Keratinocyte (primary cell): ENCODE data around the gene NBPF26. TPM values are rescaled to one million over a fixed set of nuclear protein-coding genes. Genes with fewer than 3 reads are reported as not detected.
A peak's percentile ranks its signal among the peaks of the same experiment; 100 is the strongest.
"Not testable (repeated sequence)": the region's sequence is repeated elsewhere in the genome, so short reads cannot be mapped to it uniquely, and the experiment has no call there.

ENCODE experiments used
- DNase-seq: peaks from one replicate; pipeline ENCODE4 v3.0.0-alpha.2; 2011; ENCODE audit warnings: low read depth, missing footprints, low spot score
- FAIRE-seq: peaks from 2 replicates; lab custom pipeline; 2011; peaks lifted over from hg19 to GRCh38; lab: Jason Lieb, UNC
- H2AFZ ChIP-seq: 2 replicates; pipeline ENCODE4 v1.6.0; 2012; ENCODE audit warnings: low read length, control low read depth, inconsistent platforms; ENCODE audit not compliant: control insufficient read depth
- H3K27ac ChIP-seq: 2 replicates; pipeline ENCODE4 v1.5.1; 2011; ENCODE audit warnings: low read length; ENCODE audit not compliant: control insufficient read depth, insufficient read depth
- H3K27me3 ChIP-seq: 3 replicates; pipeline ENCODE4 v1.6.0; 2011; ENCODE audit warnings: low read length; ENCODE audit not compliant: control insufficient read depth, insufficient read depth; ENCODE audit errors: extremely low read depth
- H3K36me3 ChIP-seq, 2 experiments: 2 replicates in 1 of 2; 3 replicates in 1 of 2; pipeline ENCODE4 v1.5.1; 2011; ENCODE audit warnings: low read length in 2 of 2, mild to moderate bottlenecking in 1 of 2; ENCODE audit not compliant: control insufficient read depth in 2 of 2, insufficient read depth in 2 of 2; ENCODE audit errors: extremely low read depth in 1 of 2
- H3K4me1 ChIP-seq: 3 replicates; pipeline ENCODE4 v1.5.1; 2011; ENCODE audit warnings: low read length; ENCODE audit not compliant: control insufficient read depth, insufficient read depth; ENCODE audit errors: extremely low read depth
- H3K4me2 ChIP-seq: 3 replicates; pipeline ENCODE4 v1.6.0; 2011; ENCODE audit warnings: low read depth, low read length; ENCODE audit not compliant: control insufficient read depth, insufficient read depth; ENCODE audit errors: extremely low read depth
- H3K4me3 ChIP-seq, 3 experiments: fragments of 200-600 bp in 1 of 3; sonication (generic) in 1 of 3; 2 replicates in 2 of 3; 3 replicates in 1 of 3; pipeline ENCODE4 v1.5.1; 2011 to 2016; ENCODE audit warnings: low read length in 3 of 3, mild to moderate bottlenecking in 3 of 3, control low read depth in 2 of 3, inconsistent platforms in 1 of 3, low read depth in 1 of 3, mixed read lengths in 1 of 3, mixed run types in 1 of 3, moderate library complexity in 1 of 3; ENCODE audit not compliant: control insufficient read depth in 2 of 3, insufficient read depth in 2 of 3; ENCODE audit errors: extremely low read depth in 1 of 3
- H3K79me2 ChIP-seq: 2 replicates; pipeline ENCODE4 v1.6.0; 2012; ENCODE audit warnings: low read length; ENCODE audit not compliant: control insufficient read depth, insufficient read depth
- H3K9ac ChIP-seq: 3 replicates; pipeline ENCODE4 v1.6.0; 2011; ENCODE audit warnings: low read length; ENCODE audit not compliant: control insufficient read depth, insufficient read depth; ENCODE audit errors: extremely low read depth
- H3K9me1 ChIP-seq: 3 replicates; pipeline ENCODE4 v1.6.0; 2011; ENCODE audit warnings: low read length; ENCODE audit not compliant: control insufficient read depth, insufficient read depth; ENCODE audit errors: extremely low read depth
- H3K9me3 ChIP-seq: 2 replicates; pipeline ENCODE4 v1.5.1; 2012; ENCODE audit warnings: low read depth, low read length; ENCODE audit not compliant: control insufficient read depth
- H4K20me1 ChIP-seq: 3 replicates; pipeline ENCODE4 v1.6.0; 2011; ENCODE audit warnings: low read length; ENCODE audit not compliant: control insufficient read depth, insufficient read depth; ENCODE audit errors: extremely low read depth
- dilution Hi-C: fragments of 300-500 bp; cut with MboI; formaldehyde crosslinking; loops from one replicate; pipeline ENCODE4 v1.7.0; 2020; ENCODE audit warnings: low sequenced_read_pairs; ENCODE audit not compliant: extremely low pct_ligation_motif_present
- polyA minus RNA-seq, 3 experiments: library from RNA; depleted of rRNA, polyadenylated mRNA; stranded (reverse); fragments of >200 nt; gene quantifications; 1 replicate in 1 of 3; 2 replicates in 1 of 3; 3 replicates in 1 of 3; pipeline ENCODE4 v1.2.3, GENCODE V29; 2011
- polyA plus RNA-seq, 5 experiments: library from polyadenylated mRNA; depleted of rRNA in 3 of 5; stranded (reverse) in 3 of 5; stranded (forward) in 1 of 5; unstranded in 1 of 5; fragments of >200 nt; gene quantifications; 1 replicate in 1 of 5; 2 replicates in 3 of 5; 3 replicates in 1 of 5; pipeline versions ENCODE4 v1.2.1 to v1.2.3, GENCODE V29; 2011 to 2012; ENCODE audit warnings: missing spikeins in 2 of 5, low read depth in 1 of 5, low replicate concordance in 1 of 5

NBPF26 gene
- polyA plus RNA-seq (6.5 to 7.7 TPM (median 7.6 TPM) in 3 replicates), polyA minus RNA-seq (1.2 to 19.3 TPM (median 14.8 TPM) in 3 replicates)
- 3.4 TPM for polyA plus RNA-seq (2011; ENCODE audit: low read depth)
- 4.0 and 4.3 TPM in 2 replicates for polyA plus RNA-seq (2011; cell fraction: cytosol; rRNA removed)
- 22.1 and 26.6 TPM in 2 replicates for polyA plus RNA-seq (2011; cell fraction: nucleus; rRNA removed)
- 6.8 and 13.1 TPM in 2 replicates for polyA plus RNA-seq (2012; ENCODE audit: low replicate concordance)
- polyA minus RNA-seq (2011; cell fraction: cytosol; rRNA and poly(A)+ RNA removed): 4.0 TPM
- 20.6 and 45.1 TPM in 2 replicates for polyA minus RNA-seq (2011; cell fraction: nucleus; rRNA and poly(A)+ RNA removed)

DNA sequence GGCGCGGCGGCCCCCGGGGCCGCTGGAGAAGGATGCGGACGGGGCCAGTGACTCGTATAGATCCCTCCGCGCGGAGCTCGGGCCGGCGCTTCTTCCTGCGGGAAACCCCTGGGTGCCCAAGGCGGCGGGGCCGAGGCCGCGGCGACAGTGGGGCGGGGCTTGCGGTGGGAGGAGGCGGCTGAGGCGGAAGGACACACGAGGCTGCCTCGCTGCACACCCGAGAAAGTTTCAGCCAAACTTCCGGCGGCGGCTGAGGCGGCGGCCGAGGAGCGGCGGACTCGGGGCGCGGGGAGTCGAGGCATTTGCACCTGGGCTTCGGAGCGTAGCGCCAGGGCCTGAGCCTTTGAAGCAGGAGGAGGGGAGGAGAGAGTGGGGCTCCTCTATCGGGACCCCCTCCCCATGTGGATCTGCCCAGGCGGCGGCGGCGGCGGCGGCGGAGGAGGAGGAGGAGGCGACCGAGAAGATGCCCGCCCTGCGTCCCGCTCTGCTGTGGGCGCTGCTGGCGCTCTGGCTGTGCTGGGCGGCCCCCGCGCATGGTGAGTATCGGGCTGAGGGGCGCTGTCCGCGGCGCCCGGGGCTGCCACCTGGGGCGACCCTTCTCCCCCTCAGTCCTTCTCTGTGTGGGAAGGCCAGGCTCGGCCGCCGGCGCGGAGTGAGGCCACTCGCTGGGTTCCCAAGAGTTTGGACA is at the start of gene NBPF26:
Gene NBPF26 (plus strand): TSS at position 231 of the 688 bp plus-strand sequence.
- H4K20me1 ChIP-seq, H3K36me3 ChIP-seq, DNase-seq, FAIRE-seq, H3K79me2 ChIP-seq, H3K9me1 ChIP-seq, H3K27me3 ChIP-seq, H2AFZ ChIP-seq, H3K4me2 ChIP-seq, H3K9me3 ChIP-seq, H3K27ac ChIP-seq, dilution Hi-C loops, H3K4me1 ChIP-seq: not testable (repeated sequence)
- H3K4me3 ChIP-seq: peak within 1 kb of the TSS in 1 of 3 experiments; percentile 73
- peak within 1 kb of the TSS; percentile 37 for H3K9ac ChIP-seq

DNA sequence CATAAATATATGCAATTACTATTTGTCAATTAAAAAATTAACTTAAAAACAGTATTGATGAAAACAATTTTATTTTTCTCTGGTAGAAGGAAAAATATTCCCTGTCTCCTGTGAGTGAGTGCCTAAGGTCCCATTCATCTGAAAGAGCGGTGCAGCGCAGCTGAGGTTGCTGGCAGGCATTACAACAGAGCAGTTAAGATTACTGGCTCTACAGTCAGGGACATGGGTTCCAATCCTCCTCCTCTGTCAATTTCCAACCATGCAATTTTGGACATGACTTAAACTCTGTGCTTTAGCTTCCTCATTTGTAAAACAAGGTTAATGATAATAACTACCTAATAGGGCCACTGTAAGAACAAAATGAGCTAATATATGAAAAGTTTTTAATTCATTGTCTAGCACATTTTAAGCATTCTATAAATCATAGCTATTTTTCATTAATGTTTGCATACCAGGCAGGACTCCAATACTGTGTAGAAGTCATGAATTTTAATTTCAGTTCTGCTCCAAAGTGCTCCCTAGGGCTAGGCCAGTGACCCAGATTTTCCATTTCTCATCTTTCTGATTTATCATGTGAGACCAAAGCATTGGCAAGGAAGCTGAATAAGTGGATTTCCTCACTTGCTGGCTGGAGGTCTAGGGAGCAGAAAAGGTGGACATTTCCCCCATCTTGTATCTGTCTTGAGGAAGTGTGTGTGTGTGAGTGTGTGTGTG is 43.5 kb upstream of the NBPF26 start:
- H3K4me2 ChIP-seq, H3K9me3 ChIP-seq, H3K79me2 ChIP-seq, H2AFZ ChIP-seq, H3K9ac ChIP-seq, FAIRE-seq, H3K36me3 ChIP-seq, dilution Hi-C loops, H3K4me3 ChIP-seq, H3K27me3 ChIP-seq, H3K27ac ChIP-seq, H3K9me1 ChIP-seq, H3K4me1 ChIP-seq, H4K20me1 ChIP-seq, DNase-seq: not testable (repeated sequence)

DNA sequence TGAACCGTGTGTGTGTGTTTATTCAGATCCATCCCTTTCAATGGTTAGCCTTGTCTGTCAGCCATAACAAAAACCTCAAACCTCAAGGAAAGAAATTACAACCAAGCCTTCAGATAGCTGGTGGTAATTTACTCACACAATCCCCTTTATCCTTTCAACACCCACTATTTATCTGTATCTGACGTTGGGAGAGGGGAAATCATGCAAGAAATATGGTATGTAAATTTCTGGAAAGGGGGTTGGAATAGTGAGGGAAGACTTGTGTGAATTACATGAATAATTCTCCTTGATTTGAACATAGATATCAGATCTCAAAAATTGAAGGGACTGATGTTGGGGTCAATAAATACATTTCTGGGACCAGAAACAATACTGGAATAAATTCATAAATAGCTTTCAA is 42.8 kb upstream of the NBPF26 start:
- H3K4me3 ChIP-seq, FAIRE-seq, DNase-seq, H3K9ac ChIP-seq, H4K20me1 ChIP-seq, H2AFZ ChIP-seq, H3K27me3 ChIP-seq, dilution Hi-C loops, H3K4me1 ChIP-seq, H3K9me1 ChIP-seq, H3K4me2 ChIP-seq, H3K27ac ChIP-seq, H3K79me2 ChIP-seq, H3K9me3 ChIP-seq, H3K36me3 ChIP-seq: not testable (repeated sequence)

DNA sequence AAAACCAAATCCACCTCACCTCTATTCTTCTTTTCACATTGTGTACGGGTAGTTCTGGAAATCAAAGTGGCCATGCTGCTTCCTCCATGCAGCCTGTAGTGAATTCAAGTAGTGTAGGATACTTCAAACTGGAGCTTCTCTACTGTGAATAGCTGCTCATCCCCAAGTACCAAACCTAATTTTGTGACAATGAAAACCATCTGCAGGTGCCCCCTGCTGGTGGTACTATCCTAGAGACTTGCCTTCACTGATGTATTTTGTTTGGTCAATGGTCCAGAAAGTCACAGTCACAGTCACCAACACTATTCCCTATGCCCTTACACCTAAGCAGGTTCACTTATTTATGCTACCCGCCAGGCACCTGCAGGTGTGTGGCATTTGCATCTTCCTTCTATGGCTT is 39.3 kb upstream of the NBPF26 start:
- H3K36me3 ChIP-seq, H3K9ac ChIP-seq, H3K9me1 ChIP-seq, H3K27me3 ChIP-seq, H3K27ac ChIP-seq, H3K9me3 ChIP-seq, H3K4me2 ChIP-seq, H3K79me2 ChIP-seq, dilution Hi-C loops, H3K4me3 ChIP-seq, H3K4me1 ChIP-seq, H4K20me1 ChIP-seq, H2AFZ ChIP-seq, FAIRE-seq, DNase-seq: not testable (repeated sequence)
